HepG2 (cell line): ENCODE results near the gene WBP1. TPM values are rescaled to one million over a fixed set of nuclear protein-coding genes. Genes with fewer than 3 reads are reported as not detected.

Experiments used
- FOXA1 ChIP-seq, 2 experiments: fragments of 450-650 bp in 1 of 2; sonication (generic) in 1 of 2; formaldehyde crosslinking in 1 of 2; IDR thresholded peaks; 2 replicates each; pipeline versions ENCODE4 v1.4.0 to v1.6.1; 2016 to 2020; ENCODE audit warnings: missing genetic modification reagents in 1 of 2
- FOXP1 ChIP-seq, 2 experiments: fragments of 450-650 bp in 1 of 2; IDR thresholded peaks; 2 replicates each; pipeline ENCODE4 v1.6.1; 2017 to 2018; ENCODE audit warnings: antibody characterized with exemption in 1 of 2
- FOXP4 ChIP-seq: sonication (generic); formaldehyde crosslinking; IDR thresholded peaks from 2 replicates; pipeline ENCODE4 v1.4.0; 2020; ENCODE audit warnings: missing genetic modification reagents
- MXD3 ChIP-seq: IDR thresholded peaks from 2 replicates; pipeline ENCODE4 v1.6.1; 2016; ENCODE audit warnings: mild to moderate bottlenecking, missing biosample characterization, missing genetic modification reagents
- MYC ChIP-seq: sonication (generic); formaldehyde crosslinking; IDR thresholded peaks from 2 replicates; pipeline ENCODE4 v1.9.0; 2021; ENCODE audit warnings: missing genetic modification reagents, borderline replicate concordance
- NR2F1 ChIP-seq, 2 experiments: fragments of 450-650 bp in 1 of 2; formaldehyde crosslinking in 1 of 2; IDR thresholded peaks; 2 replicates each; pipeline versions ENCODE4 v1.5.0 to v1.6.1; 2016 to 2020; ENCODE audit warnings: mild to moderate bottlenecking in 1 of 2, missing compliant biosample characterization in 1 of 2, missing genetic modification reagents in 1 of 2, moderate library complexity in 1 of 2
- RAD21 ChIP-seq: fragments of 450-650 bp; formaldehyde crosslinking; IDR thresholded peaks from 2 replicates; pipeline ENCODE4 v1.5.0; 2020; ENCODE audit warnings: mild to moderate bottlenecking
- SSRP1 ChIP-seq: IDR thresholded peaks from 2 replicates; pipeline ENCODE4 v1.6.1; 2016; ENCODE audit warnings: control low read depth
- TFDP1 ChIP-seq: IDR thresholded peaks from 2 replicates; pipeline ENCODE4 v1.6.1; 2016; ENCODE audit warnings: missing compliant biosample characterization, missing genetic modification reagents, borderline replicate concordance
- ZBTB7A ChIP-seq: sonication (generic); formaldehyde crosslinking; IDR thresholded peaks from 2 replicates; pipeline ENCODE4 v1.8.0; 2022; ENCODE audit warnings: mild to moderate bottlenecking, missing genetic modification reagents
- ZNF124 ChIP-seq: sonication (generic); formaldehyde crosslinking; IDR thresholded peaks from 2 replicates; pipeline ENCODE4 v1.4.0; 2020; ENCODE audit warnings: missing genetic modification reagents
- ZNF274 ChIP-seq: sonication (generic); formaldehyde crosslinking; IDR thresholded peaks from 2 replicates; pipeline ENCODE4 v1.5.1; 2020; ENCODE audit warnings: mild to moderate bottlenecking, missing genetic modification reagents
- ZNF580 ChIP-seq: IDR thresholded peaks from 2 replicates; pipeline ENCODE4 v1.6.1; 2016; ENCODE audit warnings: low read depth, borderline replicate concordance
- ZNF615 ChIP-seq: sonication (generic); formaldehyde crosslinking; IDR thresholded peaks from 2 replicates; pipeline ENCODE4 v1.5.0; 2020; ENCODE audit warnings: mild to moderate bottlenecking, missing genetic modification reagents, borderline replicate concordance
- ZNF749 ChIP-seq: sonication (generic); formaldehyde crosslinking; IDR thresholded peaks from 2 replicates; pipeline ENCODE4 v1.8.0; 2022; ENCODE audit warnings: mild to moderate bottlenecking, missing genetic modification reagents, moderate library complexity, borderline replicate concordance
- ZNF773 ChIP-seq: sonication (generic); formaldehyde crosslinking; IDR thresholded peaks from 2 replicates; pipeline ENCODE4 v1.4.0; 2020; ENCODE audit warnings: missing genetic modification reagents, borderline replicate concordance
- polyA plus RNA-seq, 8 experiments: library from polyadenylated mRNA; depleted of rRNA in 3 of 8; stranded (reverse) in 7 of 8; unstranded in 1 of 8; fragments of >200 nt; fragmentation: Illumina TruSeq in 4 of 8; extraction: Trizol in 4 of 8; gene quantifications; 2 replicates each; pipeline versions ENCODE4 v1.2.1 to v1.2.3, GENCODE V29; 2011 to 2016; ENCODE audit warnings: low read depth in 4 of 8, missing spikeins in 1 of 8, mixed read lengths in 1 of 8; ENCODE audit not compliant: insufficient read depth in 1 of 8
- total RNA-seq, 5 experiments: library from RNA; depleted of rRNA; stranded (reverse); fragments of >200 nt; fragmentation: Illumina TruSeq; extraction: Trizol; gene quantifications; 2 replicates each; pipeline ENCODE4 v1.2.3, GENCODE V29; 2016; ENCODE audit warnings: low read depth in 1 of 5
- TF ChIP-seq, protein P1 (sequence below): sonication (generic); formaldehyde crosslinking; IDR thresholded peaks from 2 replicates; pipeline ENCODE4 v1.9.0; 2022; ENCODE audit warnings: missing genetic modification reagents, mild to moderate bottlenecking, borderline replicate concordance
- TF ChIP-seq, protein P2 (sequence below): sonication (generic); formaldehyde crosslinking; conservative IDR thresholded peaks from 2 replicates; pipeline ENCODE4 v1.4.0; 2020; ENCODE audit warnings: missing genetic modification reagents
- TF ChIP-seq, protein P3 (sequence below): IDR thresholded peaks from 2 replicates; pipeline ENCODE4 v1.6.1; 2016; ENCODE audit warnings: mild to moderate bottlenecking

Gene WBP1
- total and polyA plus RNA-seq, 2 of the 13 experiments (the other 11 are each of a cell fraction or from before 2014, with no cell fraction given), result 38.8 to 85.7 TPM

- TF ChIP-seq FOXP4, result peak; percentile 37
- TF ChIP-seq, protein P1, sequence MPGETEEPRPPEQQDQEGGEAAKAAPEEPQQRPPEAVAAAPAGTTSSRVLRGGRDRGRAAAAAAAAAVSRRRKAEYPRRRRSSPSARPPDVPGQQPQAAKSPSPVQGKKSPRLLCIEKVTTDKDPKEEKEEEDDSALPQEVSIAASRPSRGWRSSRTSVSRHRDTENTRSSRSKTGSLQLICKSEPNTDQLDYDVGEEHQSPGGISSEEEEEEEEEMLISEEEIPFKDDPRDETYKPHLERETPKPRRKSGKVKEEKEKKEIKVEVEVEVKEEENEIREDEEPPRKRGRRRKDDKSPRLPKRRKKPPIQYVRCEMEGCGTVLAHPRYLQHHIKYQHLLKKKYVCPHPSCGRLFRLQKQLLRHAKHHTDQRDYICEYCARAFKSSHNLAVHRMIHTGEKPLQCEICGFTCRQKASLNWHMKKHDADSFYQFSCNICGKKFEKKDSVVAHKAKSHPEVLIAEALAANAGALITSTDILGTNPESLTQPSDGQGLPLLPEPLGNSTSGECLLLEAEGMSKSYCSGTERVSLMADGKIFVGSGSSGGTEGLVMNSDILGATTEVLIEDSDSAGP (CRISPR knock-in tag), result peak; percentile 82; the same call in 1 of the 2 replicates
- peak; percentile 33 for TF ChIP-seq ZNF124
- peak; percentile 86 for TF ChIP-seq MYC (CRISPR knock-in tag)
- TF ChIP-seq SSRP1 (CRISPR knock-in tag), result no peak
- 0 out of 2 replicates have a peak, but pooled peaks have one; percentile 15 for TF ChIP-seq ZNF615 (CRISPR knock-in tag)
- no peak; the same call in 1 of the 2 replicates for TF ChIP-seq ZNF773 (CRISPR knock-in tag)
- 0 out of 2 replicates have a peak, but pooled peaks have one; percentile 15 for TF ChIP-seq TFDP1 (CRISPR knock-in tag)
- TF ChIP-seq, protein P2, sequence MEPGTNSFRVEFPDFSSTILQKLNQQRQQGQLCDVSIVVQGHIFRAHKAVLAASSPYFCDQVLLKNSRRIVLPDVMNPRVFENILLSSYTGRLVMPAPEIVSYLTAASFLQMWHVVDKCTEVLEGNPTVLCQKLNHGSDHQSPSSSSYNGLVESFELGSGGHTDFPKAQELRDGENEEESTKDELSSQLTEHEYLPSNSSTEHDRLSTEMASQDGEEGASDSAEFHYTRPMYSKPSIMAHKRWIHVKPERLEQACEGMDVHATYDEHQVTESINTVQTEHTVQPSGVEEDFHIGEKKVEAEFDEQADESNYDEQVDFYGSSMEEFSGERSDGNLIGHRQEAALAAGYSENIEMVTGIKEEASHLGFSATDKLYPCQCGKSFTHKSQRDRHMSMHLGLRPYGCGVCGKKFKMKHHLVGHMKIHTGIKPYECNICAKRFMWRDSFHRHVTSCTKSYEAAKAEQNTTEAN (CRISPR knock-in tag), result peak; percentile 62; the same call in 1 of the 2 replicates
- 0 out of 4 replicates have a peak, but pooled peaks of 1 of the 2 experiments have one; percentile 1 for TF ChIP-seq NR2F1 (CRISPR knock-in tag; IDR thresholded peaks at IDR 0.05)
- no peak for TF ChIP-seq ZBTB7A (CRISPR knock-in tag)
- TF ChIP-seq RAD21, result no peak; the same call in none of the 2 replicates
- TF ChIP-seq ZNF749 (CRISPR knock-in tag), result no peak
- peak; percentile 64; the same call in 1 of the 2 replicates for TF ChIP-seq MXD3
- TF ChIP-seq, protein P3, sequence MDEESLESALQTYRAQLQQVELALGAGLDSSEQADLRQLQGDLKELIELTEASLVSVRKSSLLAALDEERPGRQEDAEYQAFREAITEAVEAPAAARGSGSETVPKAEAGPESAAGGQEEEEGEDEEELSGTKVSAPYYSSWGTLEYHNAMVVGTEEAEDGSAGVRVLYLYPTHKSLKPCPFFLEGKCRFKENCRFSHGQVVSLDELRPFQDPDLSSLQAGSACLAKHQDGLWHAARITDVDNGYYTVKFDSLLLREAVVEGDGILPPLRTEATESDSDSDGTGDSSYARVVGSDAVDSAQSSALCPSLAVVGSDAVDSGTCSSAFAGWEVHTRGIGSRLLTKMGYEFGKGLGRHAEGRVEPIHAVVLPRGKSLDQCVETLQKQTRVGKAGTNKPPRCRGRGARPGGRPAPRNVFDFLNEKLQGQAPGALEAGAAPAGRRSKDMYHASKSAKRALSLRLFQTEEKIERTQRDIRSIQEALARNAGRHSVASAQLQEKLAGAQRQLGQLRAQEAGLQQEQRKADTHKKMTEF (CRISPR knock-in tag), result peak; percentile 75; the same call in 1 of the 2 replicates
- no peak for TF ChIP-seq FOXA1 (IDR thresholded peaks at IDR 0.05)
- peak; percentile 37; the same call in 1 of the 2 replicates for TF ChIP-seq FOXA1 (CRISPR knock-in tag; IDR thresholded peaks at IDR 0.05)
- TF ChIP-seq ZNF580 (CRISPR knock-in tag), result peak; percentile 66; the same call in 1 of the 2 replicates
- no peak for TF ChIP-seq FOXP1 (IDR thresholded peaks at IDR 0.05)
- 0 out of 2 replicates have a peak, but pooled peaks have one; percentile 3 for TF ChIP-seq FOXP1 (CRISPR knock-in tag; IDR thresholded peaks at IDR 0.05)
- TF ChIP-seq ZNF274 (CRISPR knock-in tag), result peak; percentile 81; the same call in 1 of the 2 replicates
Observed at GRCh38 chr2:74457549-74458131, 598 bp upstream of the WBP1 start (continued).
